Measurements from ENCODE around the gene APBA2.

Gene APBA2

GRCh38 chr15:28896951-28897350 is 11.2 kb downstream of the APBA2 start:
- DNase-seq (ENCODE audit: low read depth): no peak

DNA sequence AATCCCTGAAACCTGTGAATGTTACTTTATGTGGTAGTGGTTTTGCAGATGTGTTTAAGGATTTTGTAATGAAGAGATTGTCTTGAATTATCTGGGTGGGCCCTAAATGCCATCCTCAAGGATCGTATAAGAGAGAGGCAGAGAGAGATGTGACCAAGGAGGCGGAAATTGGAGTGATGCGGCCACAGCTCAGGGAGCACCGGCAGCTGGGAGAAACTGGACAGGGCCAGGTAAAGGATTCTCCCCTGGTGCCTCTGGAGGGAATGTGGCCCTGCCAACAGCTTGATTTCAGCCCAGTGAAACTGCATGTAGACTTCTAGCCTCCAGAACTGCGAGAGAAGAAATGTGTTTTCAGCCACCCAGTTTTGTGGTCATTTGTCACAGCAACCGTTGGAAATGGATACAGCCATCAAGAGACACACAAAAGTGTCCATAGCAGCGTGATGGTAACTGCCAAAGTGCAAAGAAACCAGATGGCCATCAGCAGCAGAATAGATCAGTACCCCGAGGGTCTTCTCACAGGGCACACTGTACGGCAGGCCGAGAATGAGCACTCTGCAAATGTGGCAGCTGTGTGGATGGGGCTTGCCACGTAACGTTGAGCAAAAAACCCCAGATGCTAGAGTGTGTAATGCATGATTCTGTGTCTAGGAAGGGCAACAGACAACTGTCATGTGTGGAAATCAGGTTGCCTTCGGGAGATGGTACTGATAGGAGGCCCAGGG is 12.2 kb downstream of the APBA2 start:
- no peak for DNase-seq (ENCODE audit: low read depth)

GRCh38 chr15:28899061-28899738 is 13.4 kb downstream of the APBA2 start:
- no peak for DNase-seq (ENCODE audit: low read depth)

DNA sequence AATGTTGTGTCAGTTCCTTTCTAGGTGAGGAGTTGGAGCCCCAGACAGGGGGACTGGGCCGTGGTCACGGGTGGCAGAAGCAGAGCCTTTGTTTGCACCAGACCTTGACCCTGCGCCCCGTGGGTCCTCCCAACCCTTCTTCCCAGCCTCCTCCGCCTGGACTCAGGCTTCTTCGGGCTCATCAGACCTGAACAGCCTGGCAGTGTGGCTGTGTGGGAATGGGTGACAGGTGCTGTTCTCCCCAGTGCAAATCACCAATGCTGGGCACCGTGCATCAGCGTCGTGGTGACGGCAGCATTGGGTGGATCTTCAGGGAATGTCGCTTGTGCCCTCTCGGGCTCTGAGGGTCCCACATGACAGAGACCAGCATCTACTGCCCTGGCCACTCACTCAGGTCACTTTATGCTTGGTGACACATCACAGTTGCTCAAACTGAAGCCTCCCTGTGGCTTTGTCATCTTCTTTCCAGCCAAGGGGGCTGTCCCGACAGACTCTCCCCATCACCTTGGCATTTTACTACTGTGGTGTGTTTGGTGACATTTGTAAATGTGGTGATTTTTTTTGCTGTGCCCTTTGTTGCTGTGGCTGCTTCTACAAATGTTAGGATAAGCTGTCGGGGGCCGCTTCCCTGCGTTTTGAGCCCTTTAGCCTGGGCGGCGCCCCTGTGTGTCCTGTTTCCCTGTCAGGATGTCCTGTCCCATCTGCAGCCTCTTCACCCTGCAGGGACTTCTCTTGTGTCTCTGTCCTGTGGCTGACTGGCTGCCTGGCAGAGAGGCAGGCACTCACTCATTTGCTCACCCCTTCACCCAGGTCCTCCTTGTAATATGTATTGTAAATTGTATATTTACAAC is 14.5 kb downstream of the APBA2 start:
- DNase-seq (ENCODE audit: low read depth): no peak

- no peak for DNase-seq (ENCODE audit: low read depth)
Observed at GRCh38 chr15:28900892-28901586, 15.3 kb downstream of the APBA2 start.

DNA sequence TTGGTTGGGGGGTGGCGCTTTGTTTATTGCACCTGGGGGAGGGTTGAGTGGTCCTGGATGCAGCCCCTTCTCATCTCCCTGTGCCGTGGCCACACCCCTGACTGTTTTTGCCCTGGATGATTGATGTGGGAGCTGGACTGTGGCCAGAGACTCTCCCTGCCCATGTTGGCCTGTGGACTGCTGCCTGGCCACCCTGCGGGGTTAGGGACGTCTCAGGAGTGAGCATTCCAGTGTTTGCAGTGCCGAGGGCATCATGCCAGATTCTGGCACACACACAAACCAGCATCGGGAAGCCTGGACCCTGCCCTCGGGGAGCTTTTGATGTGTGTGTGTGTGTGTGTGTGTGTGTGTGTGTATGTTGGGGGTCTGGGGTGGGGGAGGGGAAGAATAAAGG is 15.8 kb downstream of the APBA2 start:
- DNase-seq (ENCODE audit: low read depth): no peak

DNA sequence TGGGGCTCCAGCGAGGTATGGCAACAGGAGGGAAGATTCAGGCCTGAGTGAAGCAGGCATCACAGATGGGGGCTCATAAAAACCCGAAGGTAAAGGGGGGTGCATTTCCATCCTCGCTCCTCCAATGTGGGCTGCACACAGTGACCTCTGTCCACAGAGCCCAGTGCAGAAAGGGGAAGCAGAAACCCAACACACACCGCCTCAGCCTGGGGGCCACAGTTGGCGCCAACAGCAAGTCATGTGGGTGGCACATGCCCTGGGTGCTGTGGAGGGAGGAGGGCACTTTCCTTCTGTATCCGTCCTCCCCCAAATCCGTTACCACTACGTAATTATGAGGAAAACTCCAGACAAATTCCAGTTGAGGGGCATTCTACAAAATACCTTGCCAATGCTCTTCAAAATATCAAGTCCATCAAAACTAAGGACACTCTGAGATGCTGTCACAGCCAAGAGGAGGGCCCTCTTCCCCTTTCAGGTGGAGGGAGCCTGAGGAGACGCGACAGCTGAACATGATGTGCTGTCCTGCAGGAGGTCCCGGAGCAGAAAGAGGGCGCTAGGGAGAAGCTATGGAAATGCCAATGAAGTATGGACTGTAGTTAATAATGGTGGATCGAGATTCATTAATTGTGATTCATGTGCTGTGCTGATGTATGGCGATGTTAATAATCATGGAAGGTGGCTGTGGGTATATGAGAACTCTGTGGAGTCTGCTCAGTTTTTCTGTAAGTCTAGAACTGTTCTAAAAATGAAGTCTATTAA is 16.4 kb downstream of the APBA2 start:
- no peak for DNase-seq (ENCODE audit: low read depth)

- no peak for DNase-seq (ENCODE audit: low read depth)
Observed at GRCh38 chr15:28902856-28903255, 17.1 kb downstream of the APBA2 start.

DNA sequence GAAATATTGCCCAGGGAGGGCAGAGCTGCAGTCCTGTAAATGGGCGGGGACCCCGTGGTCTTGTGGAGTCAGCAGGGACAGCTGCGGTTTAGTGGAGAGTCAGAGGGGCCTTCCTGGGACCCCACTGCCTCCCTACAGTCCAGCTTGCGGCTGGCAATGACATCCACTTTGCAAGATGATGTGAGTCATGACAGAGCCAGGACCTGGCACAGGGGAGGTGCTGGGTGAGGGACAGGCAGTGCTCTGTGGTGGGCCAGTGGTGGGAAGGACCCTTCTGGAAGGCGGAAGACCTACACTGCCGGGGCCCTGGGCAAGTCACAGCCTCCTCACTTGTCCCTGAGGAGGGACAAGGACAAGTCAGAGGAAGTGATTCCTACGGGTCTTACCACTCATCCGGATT is 17.8 kb downstream of the APBA2 start:
- DNase-seq (ENCODE audit: low read depth): no peak

GRCh38 chr15:28904003-28904402 is 18.2 kb downstream of the APBA2 start:
- no peak for DNase-seq (ENCODE audit: low read depth)

DNA sequence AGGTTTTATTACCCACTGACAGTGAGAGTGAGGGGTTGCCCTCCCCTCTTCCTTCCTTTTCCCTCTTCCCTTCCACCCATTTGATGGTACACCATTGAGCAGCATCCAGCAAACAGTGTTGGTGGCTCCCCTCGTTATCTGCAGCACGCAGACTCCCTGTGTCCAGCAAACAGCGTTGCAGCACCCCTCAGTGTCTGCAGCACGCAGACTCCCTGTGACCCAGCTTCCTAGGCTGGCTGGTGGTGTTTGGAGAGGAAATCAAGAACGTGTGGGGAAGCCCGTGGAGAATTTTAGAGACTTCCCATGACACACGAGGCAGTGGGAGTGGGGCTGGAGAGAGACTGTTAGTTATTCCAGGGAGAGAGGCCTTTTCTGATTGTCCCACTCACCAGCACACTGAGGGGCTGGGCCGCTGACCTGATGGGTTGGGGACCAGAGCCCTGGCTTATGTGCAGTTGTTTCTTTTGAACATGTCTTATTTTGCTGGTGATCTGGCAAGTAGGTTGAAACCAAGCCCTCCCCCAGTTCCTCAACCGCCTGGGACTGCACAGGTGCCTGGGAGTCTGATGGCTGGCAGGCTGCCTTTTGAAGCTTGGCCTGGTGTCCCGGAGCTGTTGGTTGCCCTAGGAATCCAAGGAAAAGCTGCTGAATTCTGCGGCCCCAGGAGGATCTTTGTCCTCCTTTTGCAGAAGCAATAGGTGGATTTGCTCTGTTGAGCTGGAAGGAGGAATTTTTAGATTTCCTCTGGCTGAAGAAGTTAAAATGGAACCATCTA is 19.0 kb downstream of the APBA2 start:
- DNase-seq (ENCODE audit: low read depth): no peak

DNA sequence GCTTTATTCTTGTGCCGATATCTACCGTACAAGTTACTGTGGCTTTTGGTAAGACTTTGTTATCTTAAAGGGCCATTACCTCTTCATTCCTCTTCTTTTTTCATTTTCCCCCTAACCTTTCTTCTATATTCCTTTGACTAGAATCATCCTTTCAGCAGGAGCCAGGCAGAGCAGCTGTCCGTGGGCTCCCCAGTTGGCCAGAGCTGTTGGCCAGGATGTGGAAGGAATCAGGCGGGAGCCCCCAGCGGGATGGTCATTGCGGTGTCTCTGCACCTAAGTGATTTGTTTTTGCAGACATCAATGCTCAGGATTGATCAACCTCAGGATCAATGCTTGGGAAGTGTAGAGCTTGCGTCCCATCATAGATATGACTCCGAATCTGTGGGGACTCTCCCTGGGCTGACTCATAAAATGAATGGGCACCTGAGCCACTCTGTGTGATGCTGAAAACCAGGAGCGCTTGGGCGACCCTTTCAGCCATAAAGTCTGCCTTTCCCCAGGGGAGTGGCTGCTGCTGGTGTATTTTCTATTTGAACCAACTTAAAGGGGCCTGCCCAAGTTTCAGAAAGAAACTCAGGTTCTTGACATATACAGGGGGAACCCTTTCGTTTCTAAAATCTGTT is 21.7 kb downstream of the APBA2 start:
- no peak for DNase-seq (ENCODE audit: low read depth)

DNA sequence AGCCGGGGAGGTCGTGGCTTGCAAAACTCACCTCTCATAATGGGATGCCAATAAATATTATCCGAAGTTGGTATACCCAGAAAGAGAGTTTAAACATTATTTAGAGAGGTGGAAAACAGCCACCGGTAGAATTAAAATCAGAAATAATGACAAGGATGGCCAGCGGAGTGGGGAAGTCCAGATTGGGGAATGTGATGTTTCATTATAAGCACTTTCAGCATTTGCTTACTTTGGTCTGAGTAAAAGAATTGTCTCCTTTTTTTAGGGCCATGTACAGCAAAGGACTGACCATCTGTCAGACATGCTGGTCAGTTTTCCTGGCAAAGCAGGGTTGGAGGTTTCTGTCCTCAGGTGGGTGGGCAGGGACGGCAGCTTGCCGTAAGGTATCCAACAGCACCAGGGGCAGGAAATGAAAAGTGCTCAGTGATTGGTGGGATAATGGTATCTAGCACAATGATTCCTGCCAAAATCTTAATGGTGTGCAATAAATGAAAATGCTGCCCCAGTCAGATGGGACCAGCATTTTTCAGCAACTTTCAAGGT is 24.3 kb downstream of the APBA2 start:
- DNase-seq (ENCODE audit: low read depth): no peak

DNA sequence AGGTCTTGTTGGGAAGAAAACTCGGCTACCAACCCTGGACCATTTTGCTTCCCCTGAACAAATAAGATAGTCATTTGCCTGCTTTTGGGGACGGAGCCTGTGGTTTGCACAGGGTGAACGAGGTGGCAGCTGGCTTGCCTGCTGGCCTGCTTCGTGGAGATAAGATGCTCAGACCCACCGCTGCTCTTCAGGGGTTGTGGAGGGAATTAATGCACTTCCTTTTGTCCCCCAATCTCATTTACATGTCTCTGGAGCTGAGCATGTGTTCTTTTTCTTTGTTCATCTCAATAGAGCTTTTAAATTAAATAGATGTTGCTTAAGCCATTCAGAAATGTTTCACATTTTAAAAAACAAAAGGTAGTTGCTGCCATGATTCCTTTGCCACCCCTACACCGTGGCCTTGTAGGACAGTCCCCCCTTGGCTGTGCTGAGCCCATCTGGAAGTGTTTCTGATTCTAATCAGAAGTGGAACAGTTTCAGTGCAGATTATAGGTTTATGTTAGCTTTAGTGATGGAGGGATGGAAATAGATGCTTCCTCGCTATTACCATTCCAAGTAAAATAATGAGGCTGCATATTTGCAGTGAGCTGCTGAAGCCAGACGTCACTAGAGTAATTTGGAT is 25.6 kb downstream of the APBA2 start:
- DNase-seq (ENCODE audit: low read depth): no peak

GRCh38 chr15:28912422-28912821 is 26.6 kb downstream of the APBA2 start:
- DNase-seq (ENCODE audit: low read depth): no peak

DNA sequence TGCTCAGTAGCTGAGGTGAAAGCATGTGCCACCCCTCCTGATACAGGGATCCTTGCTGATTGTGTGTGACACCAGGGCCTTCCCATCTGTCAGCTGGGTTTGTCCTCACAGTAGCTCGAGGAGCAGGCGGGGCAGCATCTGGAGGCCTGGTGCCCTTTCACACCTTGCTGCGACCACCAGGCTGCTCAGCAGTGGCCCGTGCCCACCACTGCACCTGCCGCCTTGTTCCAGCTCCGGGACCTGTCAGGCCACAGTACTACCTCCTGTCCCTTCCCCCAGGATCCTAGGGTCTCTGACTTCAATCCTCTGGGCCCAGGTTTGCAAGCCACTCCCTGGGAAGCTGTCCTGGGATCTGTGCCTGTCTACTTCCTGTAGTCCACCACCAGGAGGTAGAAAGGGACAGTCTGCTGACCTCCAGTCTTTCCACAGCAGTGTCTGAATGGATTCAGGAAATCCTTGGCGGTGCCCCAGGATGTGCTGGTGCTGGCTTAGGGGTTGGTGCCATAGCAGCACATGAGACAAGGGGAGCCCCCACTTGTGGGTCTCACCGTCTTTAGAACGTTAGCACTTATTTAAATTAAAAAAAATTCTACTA is 27.5 kb downstream of the APBA2 start:
- no peak for DNase-seq (ENCODE audit: low read depth)

DNA sequence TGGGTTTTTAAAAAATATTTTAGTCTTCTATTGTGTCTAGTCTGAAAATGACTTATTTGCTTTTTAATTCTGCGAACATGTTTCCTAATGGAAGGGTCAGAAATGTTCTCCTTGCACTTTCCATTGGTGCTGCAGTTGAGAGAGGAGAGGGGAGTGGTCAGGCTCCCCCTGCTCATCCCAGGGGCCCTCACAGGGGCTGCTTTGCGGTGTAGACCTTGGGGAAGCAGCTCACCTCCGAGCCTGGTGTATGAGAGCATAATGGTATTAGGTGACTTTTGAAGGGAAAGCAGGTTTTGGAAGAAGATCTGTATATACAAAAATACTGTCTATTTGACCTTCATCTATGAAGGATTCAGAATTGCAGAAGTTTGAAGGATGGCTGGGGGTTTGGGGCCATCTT is 28.3 kb downstream of the APBA2 start:
- no peak for DNase-seq (ENCODE audit: low read depth)

DNA sequence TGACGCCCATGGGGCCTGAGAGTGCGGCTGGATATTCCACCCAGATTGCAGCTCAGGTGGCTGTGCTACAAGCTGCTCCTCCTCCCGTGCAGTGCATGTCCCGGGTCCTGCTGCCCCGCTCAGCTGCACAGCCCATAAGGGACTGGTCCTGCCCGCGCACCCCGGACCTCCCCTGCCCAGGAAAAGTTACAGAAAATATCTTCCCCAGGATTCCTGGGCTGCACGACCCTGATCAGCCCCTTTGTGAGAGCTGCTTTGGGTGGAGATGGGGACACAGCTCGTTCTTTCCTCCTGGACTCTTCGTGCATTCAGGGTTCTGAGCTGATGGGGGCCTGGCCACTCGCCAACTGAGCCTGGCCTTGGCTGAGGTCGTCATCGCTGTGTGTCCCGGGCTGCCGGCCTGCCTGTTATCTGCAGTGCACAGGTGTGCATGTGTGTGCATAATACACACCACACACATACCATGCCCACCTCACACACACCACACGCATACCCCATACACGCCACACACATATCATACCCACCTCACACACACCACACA is 28.8 kb downstream of the APBA2 start:
- no peak for DNase-seq (ENCODE audit: low read depth)

Measured in stimulated activated CD8-positive, alpha-beta memory T cell treated with anti-CD3 and anti-CD28 coated beads, Interleukin-12 subunit alpha, Interleukin-12 subunit beta, amount 100 ng/mL, for 4 hours (primary cell).